Liver (tissue), 9 donors: Measurements from ENCODE around the gene RBMX. TPM values are rescaled to one million over a fixed set of nuclear protein-coding genes. Genes with fewer than 3 reads are reported as not detected.

ENCODE experiments used
- DNase-seq: peaks from one replicate; pipeline ENCODE4 v3.0.0-alpha.2; 2017; ENCODE audit warnings: low spot score
- H3K27ac ChIP-seq, 2 donors: one replicate each; pipeline ENCODE4 v1.7.0; 2013; ENCODE audit warnings: inconsistent platforms in 2 of 2, low read length in 2 of 2, control low read depth in 1 of 2, low read depth in 1 of 2, mild to moderate bottlenecking in 1 of 2
- H3K27me3 ChIP-seq, 4 donors: one replicate each; pipeline versions ENCODE4 v1.6.1 to v1.7.0; 2013; ENCODE audit warnings: low read length in 3 of 4, inconsistent platforms in 1 of 4, mild to moderate bottlenecking in 1 of 4, moderate library complexity in 1 of 4; ENCODE audit not compliant: control insufficient read depth in 4 of 4, insufficient read depth in 4 of 4
- H3K36me3 ChIP-seq, 4 donors: one replicate each; pipeline versions ENCODE4 v1.6.1 to v1.7.0; 2013; ENCODE audit warnings: low read length in 3 of 4, mild to moderate bottlenecking in 3 of 4, low read depth in 1 of 4, moderate library complexity in 1 of 4; ENCODE audit not compliant: control insufficient read depth in 4 of 4, insufficient read depth in 3 of 4
- H3K4me1 ChIP-seq, 4 donors: one replicate each; pipeline versions ENCODE4 v1.6.1 to v1.7.0; 2013; ENCODE audit warnings: low read length in 3 of 4, mild to moderate bottlenecking in 3 of 4, moderate library complexity in 1 of 4; ENCODE audit not compliant: control insufficient read depth in 4 of 4, insufficient read depth in 4 of 4
- H3K4me3 ChIP-seq, 3 donors: one replicate each; pipeline versions ENCODE4 v1.6.1 to v1.7.0; 2013; ENCODE audit warnings: low read length in 3 of 3, control low read depth in 1 of 3, low read depth in 1 of 3, mild to moderate bottlenecking in 1 of 3
- H3K9ac ChIP-seq, 2 donors: one replicate each; pipeline ENCODE4 v1.7.0; 2013; ENCODE audit warnings: low read length in 2 of 2, mild to moderate bottlenecking in 2 of 2, moderate library complexity in 2 of 2, control low read depth in 1 of 2, low read depth in 1 of 2
- H3K9me3 ChIP-seq, 4 donors: one replicate each; pipeline versions ENCODE4 v1.6.1 to v1.7.0; 2013; ENCODE audit warnings: low read length in 3 of 4; ENCODE audit not compliant: control insufficient read depth in 4 of 4
- ATF3 ChIP-seq: IDR thresholded peaks from 2 replicates; pipeline ENCODE4 v1.6.1; 2016; ENCODE audit warnings: antibody characterized with exemption
- EGR1 ChIP-seq, 2 donors: IDR thresholded peaks; 2 replicates each; pipeline ENCODE4 v1.6.1; 2016 to 2018; ENCODE audit warnings: antibody characterized with exemption in 2 of 2, low read depth in 2 of 2
- FOXA1 ChIP-seq: IDR thresholded peaks from 2 replicates; pipeline ENCODE4 v1.6.1; 2016; ENCODE audit warnings: antibody characterized with exemption
- FOXA2 ChIP-seq: IDR thresholded peaks from 2 replicates; pipeline ENCODE4 v1.6.1; 2016; ENCODE audit warnings: antibody characterized with exemption
- GABPA ChIP-seq, 2 donors: IDR thresholded peaks in 1 of 2; conservative IDR thresholded peaks in 1 of 2; 2 replicates each; pipeline ENCODE4 v1.6.1; 2016; ENCODE audit warnings: antibody characterized with exemption in 2 of 2, mild to moderate bottlenecking in 1 of 2, moderate library complexity in 1 of 2
- HNF4A ChIP-seq, 2 donors: conservative IDR thresholded peaks; 2 replicates each; pipeline ENCODE4 v1.6.1; 2016; ENCODE audit warnings: antibody characterized with exemption in 2 of 2, mild to moderate bottlenecking in 2 of 2
- HNF4G ChIP-seq: IDR thresholded peaks from 2 replicates; pipeline ENCODE4 v1.6.1; 2016; ENCODE audit warnings: antibody characterized with exemption
- JUND ChIP-seq, 2 donors: IDR thresholded peaks; 2 replicates each; pipeline ENCODE4 v1.6.1; 2016; ENCODE audit warnings: antibody characterized with exemption in 2 of 2
- MAX ChIP-seq: IDR thresholded peaks from 2 replicates; pipeline ENCODE4 v1.6.1; 2016; ENCODE audit warnings: antibody characterized with exemption
- NR2F2 ChIP-seq: IDR thresholded peaks from 2 replicates; pipeline ENCODE4 v1.6.1; 2016; ENCODE audit warnings: antibody characterized with exemption
- RAD21 ChIP-seq, 2 donors: IDR thresholded peaks; 2 replicates each; pipeline ENCODE4 v1.6.1; 2016; ENCODE audit warnings: antibody characterized with exemption in 2 of 2, mild to moderate bottlenecking in 2 of 2
- REST ChIP-seq: IDR thresholded peaks from 2 replicates; pipeline ENCODE4 v1.6.1; 2016; ENCODE audit warnings: antibody characterized with exemption, mild to moderate bottlenecking
- RXRA ChIP-seq, 2 donors: IDR thresholded peaks; 2 replicates each; pipeline ENCODE4 v1.6.1; 2017 to 2018; ENCODE audit warnings: antibody characterized with exemption in 2 of 2, mild to moderate bottlenecking in 1 of 2
- YY1 ChIP-seq: IDR thresholded peaks from 2 replicates; pipeline ENCODE4 v1.6.1; 2016; ENCODE audit warnings: antibody characterized with exemption, mild to moderate bottlenecking
- ZBTB33 ChIP-seq: IDR thresholded peaks from 2 replicates; pipeline ENCODE4 v1.6.1; 2016; ENCODE audit warnings: antibody characterized with exemption
- WGBS: extraction: QIAGEN DNeasy Blood & Tissue Kit; methylation state at CpG from one replicate; pipeline ENCODE4 v1.1.7; 2013; 5-methylcytosine and 5-hydroxymethylcytosine counted together
- polyA plus RNA-seq, 2 donors: library from polyadenylated mRNA; stranded (reverse) in 1 of 2; unstranded in 1 of 2; fragments of 200-250 nt in 1 of 2; fragments of >200 nt in 1 of 2; fragmentation: Nextera tagmentation in 1 of 2; extraction: Ambion mirVana in 1 of 2; gene quantifications; one replicate each; pipeline versions ENCODE4 v1.2.1 to v1.2.3, GENCODE V29; 2013 to 2015
- total RNA-seq, 2 donors: library from RNA; depleted of rRNA; stranded (reverse); fragments of >200 nt; gene quantifications; one replicate each; pipeline ENCODE4 v1.2.3, GENCODE V29; 2014
- donor health status: healthy.
- donor health status: healthy.
- donor health status: healthy.
- donor health status: healthy.
- donor health status: healthy.

The RBMX gene
- total and polyA plus RNA-seq, 4 donors = 29.3 to 93.6 (median 63.2) TPM

- H3K36me3 ChIP-seq = peaks cover 0 to 14% (median 0%) of the 10 kb centered on the region in 4 donors
- TF ChIP-seq YY1 = no peak
- TF ChIP-seq HNF4G = no peak
- H3K27me3 ChIP-seq = no peaks in the 10 kb centered on the region
- no peak overlapping the region for H3K4me3 ChIP-seq
- 95% methylated on average over 3 of the region's 3 CpGs for WGBS
- H3K27ac ChIP-seq = no peak overlapping the region
- H3K4me1 ChIP-seq = no peaks in the 10 kb centered on the region
- DNase-seq = no peak
- no peak overlapping the region for H3K9ac ChIP-seq
- H3K9me3 ChIP-seq = no peaks in the 10 kb centered on the region
Observed at GRCh38 chrX:136851526-136851925, 29.0 kb downstream of the RBMX start.

- Histone ChIP-seq H3K9me3 (no peaks in the 10 kb centered on the region), H3K36me3 (peaks cover 0 to 14% (median 0%) of the 10 kb centered on the region in 4 donors), H3K4me1 (no peaks in the 10 kb centered on the region), H3K27ac (no peak overlapping the region), H3K4me3 (no peak overlapping the region), H3K27me3 (no peaks in the 10 kb centered on the region), H3K9ac (no peak overlapping the region)
- no peak for DNase-seq
- 62% methylated on average over 9 of the region's 9 CpGs for WGBS
- TF ChIP-seq GABPA (IDR thresholded peaks at IDR 0.05 in 1 of 2, conservative IDR thresholded peaks at IDR 0.05 in 1 of 2) (no peak), MAX (peak; percentile 25), FOXA1 (no peak), YY1 (no peak), NR2F2 (peak; percentile 89), HNF4G (no peak), RAD21 (IDR thresholded peaks at IDR 0.05) (peak in 1 of 2 donors; percentile 18)
Observed at GRCh38 chrX:136850441-136851175, 29.9 kb downstream of the RBMX start.

GRCh38 chrX:136849395-136849794 is 31.1 kb downstream of the RBMX start:
- Histone ChIP-seq H3K4me1 (no peaks in the 10 kb centered on the region), H3K36me3 (peaks cover 0 to 16% (median 3%) of the 10 kb centered on the region in 4 donors), H3K9ac (no peak overlapping the region), H3K27ac (no peak overlapping the region), H3K4me3 (no peak overlapping the region), H3K27me3 (no peaks in the 10 kb centered on the region), H3K9me3 (no peaks in the 10 kb centered on the region)
- WGBS = 93% methylated on average over 3 of the region's 3 CpGs
- DNase-seq = no peak
- TF ChIP-seq ZBTB33 (no peak), REST (no peak), RAD21 (IDR thresholded peaks at IDR 0.05) (no peak), JUND (IDR thresholded peaks at IDR 0.05) (no peak), FOXA1 (no peak), HNF4A (conservative IDR thresholded peaks at IDR 0.05) (no peak), RXRA (IDR thresholded peaks at IDR 0.05) (no peak), EGR1 (IDR thresholded peaks at IDR 0.05; ENCODE audit: low read depth in 2 of 2) (no peak), MAX (no peak), FOXA2 (no peak), NR2F2 (no peak), HNF4G (no peak), ATF3 (no peak)
